CD4-positive, alpha-beta T cell treated with Interleukin-4 for 1 hour (primary cell): ENCODE data around the gene FPR3.
A peak's percentile ranks its signal among the peaks of the same experiment; 100 is the strongest.
"Not testable (repeated sequence)": the region's sequence is repeated elsewhere in the genome, so short reads cannot be mapped to it uniquely, and the experiment has no call there.

Experiments
- DNase-seq, 2 donors: peaks; one replicate each; pipeline ENCODE4 v3.0.0-alpha.2; 2020 to 2022

FPR3 gene

GRCh38 chr19:51784109-51784785 lies 10.7 kb upstream of the FPR3 start:
- DNase-seq = no peak

GRCh38 chr19:51784922-51785690 lies 9.9 kb upstream of the FPR3 start:
- peak; percentile 51 to 84 for DNase-seq

DNA sequence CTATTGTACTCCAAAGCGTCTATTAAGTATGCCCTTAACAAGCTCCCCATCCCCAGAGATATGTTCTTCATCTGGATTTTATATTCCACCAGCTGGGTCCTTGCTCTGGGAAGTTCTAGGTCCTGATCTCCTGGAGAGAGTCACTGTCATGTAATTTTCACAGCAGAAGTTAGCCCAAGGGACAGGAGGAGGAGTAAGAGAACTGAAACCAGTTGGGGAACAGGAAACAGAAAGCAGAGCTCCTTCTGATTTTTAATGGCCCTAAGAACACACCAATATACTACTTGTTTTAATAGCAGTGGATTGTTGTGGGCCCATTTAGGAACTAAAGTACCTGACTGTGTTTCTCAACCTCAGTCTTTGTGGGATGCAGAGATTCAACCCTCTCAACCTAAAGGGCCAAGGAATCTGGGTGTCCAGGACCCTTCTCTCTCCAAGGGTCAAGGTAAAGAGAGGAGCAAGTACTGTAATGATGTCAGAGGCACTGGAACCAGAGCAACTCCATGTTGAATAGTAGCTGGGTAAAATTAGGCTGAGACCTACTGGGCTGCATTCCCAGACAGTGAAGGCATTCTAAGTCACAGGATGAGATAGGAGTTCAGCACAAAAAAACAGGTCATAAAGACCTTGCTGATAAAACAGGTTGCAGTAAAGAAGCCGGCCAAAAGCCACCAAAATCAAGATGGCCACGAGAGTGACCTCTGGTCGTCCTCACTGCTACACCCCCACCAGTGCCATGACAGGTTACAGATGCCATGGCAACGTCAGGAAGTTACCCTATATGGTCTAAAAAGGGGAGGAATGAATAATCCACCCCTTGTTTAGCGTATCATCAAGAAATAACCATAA lies 8.1 kb upstream of the FPR3 start:
- DNase-seq = no peak

DNA sequence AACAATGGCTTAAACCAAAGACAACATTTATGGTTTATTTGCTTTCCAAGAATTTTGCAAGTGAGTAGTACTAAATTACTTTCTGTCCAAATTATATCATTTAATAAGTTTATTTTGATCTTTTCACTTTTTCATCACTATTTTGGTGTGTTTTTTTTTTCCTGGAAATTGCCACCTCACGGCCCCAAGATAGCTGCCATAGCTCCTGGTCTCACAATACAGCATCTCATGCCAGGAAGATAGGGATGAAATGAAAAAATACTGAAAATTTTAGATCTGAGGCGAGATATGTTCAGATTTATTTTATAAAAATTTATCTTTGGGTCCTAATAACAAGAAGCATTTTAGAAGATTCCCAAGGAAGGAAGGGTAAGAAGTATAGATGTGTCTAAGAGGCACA lies 6.9 kb upstream of the FPR3 start:
- DNase-seq = no peak

DNA sequence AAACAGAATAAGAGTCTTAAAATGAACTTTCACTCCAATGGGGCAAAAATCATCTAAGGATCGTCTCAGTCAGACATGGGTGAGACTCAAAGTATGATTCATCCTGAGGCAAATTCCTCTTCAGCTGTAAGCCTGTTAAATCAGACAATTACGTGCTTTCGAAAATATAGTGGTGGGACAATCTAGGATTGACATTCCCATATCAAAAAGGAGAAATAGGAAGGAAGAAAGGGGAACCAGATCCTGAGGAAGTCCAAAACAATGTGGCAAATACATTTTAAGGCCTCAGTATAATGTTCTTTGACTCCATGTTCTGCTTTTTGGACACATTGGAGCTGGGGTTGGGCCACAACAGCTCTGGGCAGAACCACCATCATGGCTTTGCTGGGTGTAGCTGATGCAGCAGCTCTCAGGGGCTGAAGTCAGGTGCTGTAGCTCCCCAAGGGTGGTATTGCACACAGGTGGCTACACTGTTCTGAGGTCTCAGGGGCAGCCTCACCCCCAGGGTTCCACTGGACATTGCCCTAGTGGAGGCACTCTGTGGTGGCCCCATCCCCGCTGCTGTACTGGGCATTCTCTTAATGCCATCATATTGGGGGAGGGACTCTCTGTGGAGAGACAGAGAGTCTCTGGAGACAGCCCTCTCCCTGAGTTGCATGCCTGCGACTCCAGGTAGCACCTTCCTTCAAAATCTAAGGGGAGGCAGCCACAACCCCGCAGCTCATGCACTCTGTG lies 5.7 kb upstream of the FPR3 start:
- no peak for DNase-seq

GRCh38 chr19:51792932-51793331 lies 2.0 kb upstream of the FPR3 start:
- DNase-seq = no peak

- no peak for DNase-seq
Observed at GRCh38 chr19:51793994-51794393, 963 bp upstream of the FPR3 start.

GRCh38 chr19:51796195-51796679 lies 1.3 kb downstream of the FPR3 start:
- DNase-seq = peak in 1 of 2 donors; percentile 25

GRCh38 chr19:51797480-51797879 lies 2.5 kb downstream of the FPR3 start:
- DNase-seq = no peak

- DNase-seq = no peak
Observed at GRCh38 chr19:51798062-51798461, 3.1 kb downstream of the FPR3 start.

DNA sequence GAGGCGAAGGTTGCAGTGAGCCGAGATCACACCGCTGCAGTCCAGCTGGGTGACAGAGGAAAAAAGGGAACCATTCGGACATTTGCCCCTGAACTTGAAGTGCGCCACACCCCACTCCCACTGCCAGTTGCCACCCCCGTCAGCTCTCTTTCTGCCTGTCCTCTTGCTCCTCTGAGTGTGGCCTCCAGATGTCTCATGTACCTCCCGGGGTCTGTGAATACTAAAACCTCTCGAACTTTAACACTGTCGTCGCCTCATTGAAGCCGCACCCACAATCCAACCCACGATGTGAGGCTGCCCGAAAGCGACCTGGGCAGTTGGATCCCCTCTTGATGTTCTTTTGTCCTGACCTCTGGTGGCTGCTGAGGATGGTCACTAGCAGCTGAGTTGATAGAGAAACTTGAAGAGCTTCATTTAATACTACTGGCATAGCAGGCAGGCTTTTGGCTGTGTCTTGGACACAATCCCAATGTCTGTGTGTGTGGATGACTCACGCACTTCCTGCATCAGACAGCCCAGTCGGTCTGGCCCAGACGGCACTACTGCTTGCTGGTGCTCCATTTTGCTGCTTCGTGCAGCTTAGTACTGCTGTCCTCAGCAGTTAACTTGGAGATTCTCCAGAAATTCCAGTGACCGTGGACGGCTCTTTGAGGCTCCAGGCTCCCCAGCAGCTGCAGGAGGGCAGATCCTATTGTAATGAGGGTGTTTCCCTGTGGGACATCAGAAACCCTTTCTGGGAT lies 4.2 kb downstream of the FPR3 start:
- peak in 1 of 2 donors; percentile 66 for DNase-seq

- DNase-seq = no peak
Observed at GRCh38 chr19:51799774-51800472, 5.0 kb downstream of the FPR3 start.

GRCh38 chr19:51800473-51801244 lies 5.7 kb downstream of the FPR3 start:
- no peak for DNase-seq

DNA sequence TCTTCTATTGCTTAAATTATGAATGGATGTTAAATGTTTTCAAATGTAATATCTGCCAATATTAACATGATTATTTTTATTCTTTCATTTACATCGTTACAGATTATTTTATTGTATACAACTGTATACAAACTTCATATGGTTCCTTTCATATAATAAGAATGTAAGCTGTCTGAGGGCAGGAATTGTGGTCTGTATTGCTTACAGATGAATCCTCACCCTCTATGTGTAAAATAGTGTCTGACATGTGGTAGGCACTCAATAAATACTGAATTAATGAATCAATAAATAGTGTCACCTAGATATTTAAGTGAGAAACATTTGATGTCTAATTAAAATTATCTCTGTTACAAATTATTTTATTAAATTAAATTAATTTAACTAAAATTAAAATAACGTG lies 7.8 kb downstream of the FPR3 start:
- no peak for DNase-seq

- no peak for DNase-seq
Observed at GRCh38 chr19:51803519-51803918, 8.6 kb downstream of the FPR3 start.

DNA sequence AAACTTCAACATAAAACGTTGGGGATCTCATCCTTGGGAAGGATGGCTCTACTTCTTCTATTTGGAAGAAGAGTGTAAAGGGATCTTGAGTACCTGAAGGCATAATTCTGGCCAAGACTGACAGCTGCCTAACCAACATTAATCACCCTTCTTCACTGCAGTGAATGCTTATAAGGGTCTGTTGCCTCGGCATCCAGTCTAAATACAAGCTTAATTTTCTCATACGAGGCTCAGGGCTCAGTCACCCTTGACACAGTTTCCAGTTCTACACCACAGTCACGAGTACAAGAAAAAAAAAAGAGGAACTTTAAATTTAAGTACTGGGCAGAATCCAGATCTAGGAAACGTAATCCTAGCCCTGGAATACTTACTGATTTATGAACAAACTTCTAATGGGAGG lies 9.0 kb downstream of the FPR3 start:
- DNase-seq = no peak

- DNase-seq = not testable (repeated sequence)
Observed at GRCh38 chr19:51804789-51805188, 9.8 kb downstream of the FPR3 start.

- DNase-seq = not testable (repeated sequence)
Observed at GRCh38 chr19:51805396-51805795, 10.4 kb downstream of the FPR3 start.

GRCh38 chr19:51806571-51806970 lies 11.6 kb downstream of the FPR3 start:
- DNase-seq = not testable (repeated sequence)

- no peak for DNase-seq
Observed at GRCh38 chr19:51807111-51807701, 12.2 kb downstream of the FPR3 start.
